HCT116 (cell line): ENCODE data around the gene TLCD3A. TPM values are rescaled to one million over a fixed set of nuclear protein-coding genes. Genes with fewer than 3 reads are reported as not detected.
"Not testable (repeated sequence)": the region's sequence is repeated elsewhere in the genome, so short reads cannot be mapped to it uniquely, and the experiment has no call there.

Experiments
- ATAC-seq: fragments of 200-7000 bp; cut with Tn5 transposase; 2 replicates; pipeline ENCODE4 v1.9.1; 2020; ENCODE audit warnings: mild to moderate bottlenecking, moderate library complexity
- BruUV-seq: library from RNA; stranded (reverse); fragments of 400-500 nt; replicated peaks from 2 replicates; lab custom pipeline; 2021; lab: Mats Ljungman, UMichigan
- CTCF ChIA-PET: fragments of 300-600 bp; sonication (Branson Sonifier 250); formaldehyde crosslinking; loops from one replicate; lab custom pipeline; 2021; ENCODE audit warnings: antibody characterized with exemption; lab: Charles Lee
- POLR2A ChIA-PET: fragments of 300-600, 350-600 bp; sonication (Branson Sonifier 250); formaldehyde crosslinking; loops from one replicate; lab custom pipeline; 2021; ENCODE audit warnings: antibody characterized with exemption; lab: Charles Lee
- RAD21 ChIA-PET, 2 experiments: fragments of 300-600 bp; sonication (Branson Sonifier 250); formaldehyde crosslinking; loops; one replicate each; lab custom pipeline; 2023; ENCODE audit warnings: low total read pairs in 2 of 2; ENCODE audit not compliant: uncharacterized antibody in 2 of 2, unreplicated experiment in 2 of 2, low non-redundant PET in 1 of 2; lab: Charles Lee
- DNase-seq: peaks from one replicate; pipeline ENCODE4 v3.0.0-alpha.2; 2010; ENCODE audit warnings: low read depth, low spot score
- H2AFZ ChIP-seq: fragments of 200-600 bp; shearing (Covaris generic), sonication (generic); 2 replicates; pipeline ENCODE4 v1.6.1; 2017; ENCODE audit warnings: low read depth, mixed run types, mixed read lengths, antibody characterized with exemption, low read length; ENCODE audit not compliant: poor library complexity, severe bottlenecking
- H3K27ac ChIP-seq: 2 replicates; pipeline ENCODE4 v1.5.1; 2012; ENCODE audit warnings: low read depth, low read length
- H3K27me3 ChIP-seq: fragments of 200-600 bp; sonication (generic); 2 replicates; pipeline ENCODE4 v1.6.1; 2016; ENCODE audit warnings: mixed run types, low read length, mixed read lengths; ENCODE audit not compliant: insufficient read depth
- H3K36me3 ChIP-seq, 2 experiments: fragments of 200-500 bp in 1 of 2; fragments of 200-600 bp in 1 of 2; sonication (Bioruptor generic) in 1 of 2; sonication (generic) in 1 of 2; 2 replicates each; pipeline versions ENCODE4 v1.5.1 to v1.6.1; 2014 to 2016; ENCODE audit warnings: low read length in 2 of 2, inconsistent platforms in 1 of 2, mixed read lengths in 1 of 2, mixed run types in 1 of 2; ENCODE audit not compliant: insufficient read depth in 2 of 2, control insufficient read depth in 1 of 2
- H3K4me1 ChIP-seq, 2 experiments: fragments of 200-600 bp in 1 of 2; sonication (generic) in 1 of 2; 2 replicates each; pipeline versions ENCODE4 v1.5.1 to v1.6.1; 2012 to 2017; ENCODE audit warnings: low read length in 2 of 2, inconsistent platforms in 1 of 2, mild to moderate bottlenecking in 1 of 2, mixed read lengths in 1 of 2, mixed run types in 1 of 2, moderate library complexity in 1 of 2; ENCODE audit not compliant: insufficient read depth in 2 of 2, control insufficient read depth in 1 of 2
- H3K4me2 ChIP-seq: fragments of 200-600 bp; sonication (generic); 2 replicates; pipeline ENCODE4 v1.6.1; 2017; ENCODE audit warnings: mixed run types, low read length, mixed read lengths
- H3K4me3 ChIP-seq, 2 experiments: fragments of 200-600 bp in 1 of 2; sonication (generic) in 1 of 2; replicated peaks in 1 of 2; 2 replicates each; pipeline ENCODE4 v1.5.1; 2011 to 2016; ENCODE audit warnings: low read length in 2 of 2, control low read depth in 1 of 2, low read depth in 1 of 2, mild to moderate bottlenecking in 1 of 2, mixed read lengths in 1 of 2, mixed run types in 1 of 2
- H3K79me2 ChIP-seq: fragments of 200-600 bp; sonication (generic); 2 replicates; pipeline ENCODE4 v1.6.1; 2017; ENCODE audit warnings: mild to moderate bottlenecking, mixed run types, low read length, moderate library complexity, mixed read lengths; ENCODE audit not compliant: insufficient read depth
- H3K9ac ChIP-seq: fragments of 200-600 bp; sonication (generic); 2 replicates; pipeline ENCODE4 v1.6.1; 2016; ENCODE audit warnings: low read length, mixed read lengths
- H3K9me2 ChIP-seq: fragments of 200-600 bp; sonication (generic), shearing (Covaris generic); 2 replicates; pipeline ENCODE4 v1.6.1; 2017; ENCODE audit warnings: mixed run types, mild to moderate bottlenecking, moderate library complexity; ENCODE audit not compliant: insufficient read depth
- H3K9me3 ChIP-seq, 2 experiments: fragments of 200-500 bp in 1 of 2; fragments of 200-600 bp in 1 of 2; sonication (Bioruptor generic) in 1 of 2; sonication (generic) in 1 of 2; 2 replicates each; pipeline ENCODE4 v1.6.1; 2014 to 2017; ENCODE audit warnings: low read length in 2 of 2, mixed read lengths in 2 of 2, inconsistent platforms in 1 of 2, low read depth in 1 of 2, mild to moderate bottlenecking in 1 of 2, mixed run types in 1 of 2, moderate library complexity in 1 of 2; ENCODE audit not compliant: control insufficient read depth in 1 of 2, insufficient read depth in 1 of 2
- H4K20me1 ChIP-seq: fragments of 200-600 bp; sonication (generic), shearing (Covaris generic); 2 replicates; pipeline ENCODE4 v1.6.1; 2017; ENCODE audit warnings: mixed run types, mild to moderate bottlenecking, moderate library complexity; ENCODE audit not compliant: insufficient read depth
- JUND ChIP-seq: IDR thresholded peaks from 2 replicates; pipeline ENCODE4 v1.6.1; 2012
- MAX ChIP-seq: IDR thresholded peaks from 2 replicates; pipeline ENCODE4 v1.6.1; 2012
- POLR2A ChIP-seq: IDR thresholded peaks from 2 replicates; pipeline ENCODE4 v1.7.0; 2011; ENCODE audit warnings: borderline replicate concordance; ENCODE audit not compliant: insufficient read depth, insufficient read length; ENCODE audit errors: extremely low read depth
- RAD21 ChIP-seq: IDR thresholded peaks from 2 replicates; pipeline ENCODE4 v1.6.1; 2012; ENCODE audit warnings: low read depth, mild to moderate bottlenecking
- SRF ChIP-seq: IDR thresholded peaks from 2 replicates; pipeline ENCODE4 v1.6.1; 2012; ENCODE audit warnings: low read depth
- TCF7L2 ChIP-seq: IDR thresholded peaks from 2 replicates; pipeline ENCODE4 v1.7.0; 2011; ENCODE audit warnings: borderline replicate concordance, inconsistent platforms; ENCODE audit not compliant: insufficient read depth, insufficient read length; ENCODE audit errors: extremely low read depth
- YY1 ChIP-seq: IDR thresholded peaks from 2 replicates; pipeline ENCODE4 v1.6.1; 2011; ENCODE audit warnings: low read length, low read depth, moderate library complexity, mild to moderate bottlenecking; ENCODE audit not compliant: insufficient replicate concordance; ENCODE audit errors: extremely low read depth
- ZBTB33 ChIP-seq: IDR thresholded peaks from 2 replicates; pipeline ENCODE4 v1.6.1; 2011; ENCODE audit warnings: mild to moderate bottlenecking, low read length, moderate library complexity; ENCODE audit not compliant: insufficient replicate concordance; ENCODE audit errors: extremely low read depth
- ZNF274 ChIP-seq: fragments of 200-500 bp; sonication (Bioruptor generic); IDR thresholded peaks from 2 replicates; pipeline ENCODE4 v1.6.1; 2014; ENCODE audit warnings: mild to moderate bottlenecking, low read depth, low read length, inconsistent platforms
- intact Hi-C: fragments of 100-400 bp; cut with micrococcal nuclease; formaldehyde crosslinking; loops from 2 replicates; pipeline ENCODE4 v1.10.0; 2022
- total RNA-seq: library from RNA; stranded (reverse); gene quantifications from one replicate; pipeline ENCODE4 v1.2.1, GENCODE V29; 2021; ENCODE audit not compliant: unreplicated experiment
- TF ChIP-seq, protein P1 (sequence below), 3 experiments: fragments of 200-600 bp in 1 of 3; sonication (generic) in 1 of 3; IDR thresholded peaks in 2 of 3; conservative IDR thresholded peaks in 1 of 3; 2 replicates each; pipeline ENCODE4 v1.5.1; 2012 to 2017; ENCODE audit warnings: low read depth in 2 of 3, low read length in 2 of 3, antibody characterized with exemption in 1 of 3, borderline replicate concordance in 1 of 3, control low read depth in 1 of 3, mild to moderate bottlenecking in 1 of 3, mixed read lengths in 1 of 3, mixed run types in 1 of 3, moderate library complexity in 1 of 3; ENCODE audit not compliant: insufficient read depth in 1 of 3
- TF ChIP-seq, protein P2 (sequence below): IDR thresholded peaks from 2 replicates; pipeline ENCODE4 v1.6.1; 2012; ENCODE audit warnings: low read depth

TLCD3A gene
- total RNA-seq, 1 experiment from 2014 or later, result 26.0 TPM

DNA sequence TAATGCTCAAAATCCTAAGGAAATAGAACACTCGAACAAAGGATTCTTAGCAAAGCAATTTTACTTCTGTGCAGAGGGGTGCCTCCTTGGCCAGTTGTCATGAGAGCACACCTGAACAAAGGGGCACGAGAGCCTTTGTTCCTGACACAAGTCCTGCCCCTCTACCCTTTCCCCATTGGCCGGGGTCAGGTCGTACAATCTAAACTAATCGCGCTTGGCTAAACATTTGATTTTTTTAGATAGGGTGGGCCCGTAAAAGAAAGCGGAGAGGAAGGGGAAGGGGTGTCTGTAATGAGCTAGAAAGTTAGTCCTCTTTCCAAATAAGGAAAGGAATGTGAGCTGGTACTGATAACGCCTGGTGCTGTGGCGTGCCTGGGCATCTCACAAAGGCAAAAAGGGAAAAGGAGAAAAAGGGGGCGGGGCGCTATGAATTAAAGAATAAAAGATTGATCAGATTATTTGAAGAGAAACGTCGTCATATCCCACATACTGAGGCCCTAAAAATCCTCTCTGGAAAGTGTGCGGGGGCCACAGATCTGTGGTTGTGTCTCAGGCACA is 23.7 kb downstream of the TLCD3A start:
- not testable (repeated sequence) for H3K4me2 ChIP-seq

DNA sequence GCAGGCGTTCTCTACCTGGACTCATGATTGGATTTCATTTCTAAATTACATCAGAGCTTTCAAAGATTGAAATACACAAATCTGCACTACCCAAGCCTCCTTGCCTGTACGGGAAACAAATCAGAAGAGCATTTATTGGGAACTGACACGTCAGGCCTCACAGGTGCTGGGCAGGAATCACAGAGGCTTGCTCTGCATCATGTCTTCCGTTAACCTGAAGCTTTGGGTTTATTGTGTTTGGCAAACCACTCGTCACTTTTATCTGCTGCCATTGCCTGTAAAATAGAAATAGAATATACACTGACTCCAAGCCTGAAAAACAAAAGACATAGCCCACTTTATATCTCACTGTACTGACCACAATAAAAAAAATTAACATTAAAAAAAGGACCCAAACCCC is 27.6 kb downstream of the TLCD3A start:
- no peak overlapping the region for H2AFZ ChIP-seq
- no peak overlapping the region for H3K27ac ChIP-seq
- H3K4me2 ChIP-seq, result no peak overlapping the region
- no peaks in the 10 kb centered on the region for H3K9me3 ChIP-seq
- intact Hi-C loops, result no loop called here
- no peaks in the 10 kb centered on the region for H3K27me3 ChIP-seq
- H3K79me2 ChIP-seq, result no peaks in the 10 kb centered on the region
- DNase-seq (no peak), ATAC-seq (no peak)
- no peaks in the 10 kb centered on the region for H3K4me1 ChIP-seq
- CTCF ChIA-PET, result no interaction called here
- no TSS peak for BruUV-seq
- peaks cover 13 to 21% of the 10 kb centered on the region in 2 experiments; a peak in 3 of 4 replicates for H3K36me3 ChIP-seq
- H3K4me3 ChIP-seq, result no peak overlapping the region
- H3K9ac ChIP-seq, result no peak overlapping the region
- H3K9me2 ChIP-seq, result no peaks in the 10 kb centered on the region
- no peaks in the 10 kb centered on the region for H4K20me1 ChIP-seq
- RAD21 ChIA-PET, result no interaction called here
- POLR2A ChIA-PET, result no interaction called here
- TF ChIP-seq, protein P1, sequence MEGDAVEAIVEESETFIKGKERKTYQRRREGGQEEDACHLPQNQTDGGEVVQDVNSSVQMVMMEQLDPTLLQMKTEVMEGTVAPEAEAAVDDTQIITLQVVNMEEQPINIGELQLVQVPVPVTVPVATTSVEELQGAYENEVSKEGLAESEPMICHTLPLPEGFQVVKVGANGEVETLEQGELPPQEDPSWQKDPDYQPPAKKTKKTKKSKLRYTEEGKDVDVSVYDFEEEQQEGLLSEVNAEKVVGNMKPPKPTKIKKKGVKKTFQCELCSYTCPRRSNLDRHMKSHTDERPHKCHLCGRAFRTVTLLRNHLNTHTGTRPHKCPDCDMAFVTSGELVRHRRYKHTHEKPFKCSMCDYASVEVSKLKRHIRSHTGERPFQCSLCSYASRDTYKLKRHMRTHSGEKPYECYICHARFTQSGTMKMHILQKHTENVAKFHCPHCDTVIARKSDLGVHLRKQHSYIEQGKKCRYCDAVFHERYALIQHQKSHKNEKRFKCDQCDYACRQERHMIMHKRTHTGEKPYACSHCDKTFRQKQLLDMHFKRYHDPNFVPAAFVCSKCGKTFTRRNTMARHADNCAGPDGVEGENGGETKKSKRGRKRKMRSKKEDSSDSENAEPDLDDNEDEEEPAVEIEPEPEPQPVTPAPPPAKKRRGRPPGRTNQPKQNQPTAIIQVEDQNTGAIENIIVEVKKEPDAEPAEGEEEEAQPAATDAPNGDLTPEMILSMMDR (IDR thresholded peaks at IDR 0.05 in 2 of 3, conservative IDR thresholded peaks at IDR 0.05 in 1 of 3; ENCODE audit: borderline replicate concordance in 1 of 3, insufficient read depth in 1 of 3, low read depth in 2 of 3, low read length in 2 of 3), result no peak
- TF ChIP-seq ZNF274 (no peak), YY1 (no peak), RAD21 (no peak), SRF (no peak), POLR2A (no peak), ZBTB33 (no peak), TCF7L2 (no peak), MAX (no peak), JUND (no peak)
- TF ChIP-seq, protein P2, sequence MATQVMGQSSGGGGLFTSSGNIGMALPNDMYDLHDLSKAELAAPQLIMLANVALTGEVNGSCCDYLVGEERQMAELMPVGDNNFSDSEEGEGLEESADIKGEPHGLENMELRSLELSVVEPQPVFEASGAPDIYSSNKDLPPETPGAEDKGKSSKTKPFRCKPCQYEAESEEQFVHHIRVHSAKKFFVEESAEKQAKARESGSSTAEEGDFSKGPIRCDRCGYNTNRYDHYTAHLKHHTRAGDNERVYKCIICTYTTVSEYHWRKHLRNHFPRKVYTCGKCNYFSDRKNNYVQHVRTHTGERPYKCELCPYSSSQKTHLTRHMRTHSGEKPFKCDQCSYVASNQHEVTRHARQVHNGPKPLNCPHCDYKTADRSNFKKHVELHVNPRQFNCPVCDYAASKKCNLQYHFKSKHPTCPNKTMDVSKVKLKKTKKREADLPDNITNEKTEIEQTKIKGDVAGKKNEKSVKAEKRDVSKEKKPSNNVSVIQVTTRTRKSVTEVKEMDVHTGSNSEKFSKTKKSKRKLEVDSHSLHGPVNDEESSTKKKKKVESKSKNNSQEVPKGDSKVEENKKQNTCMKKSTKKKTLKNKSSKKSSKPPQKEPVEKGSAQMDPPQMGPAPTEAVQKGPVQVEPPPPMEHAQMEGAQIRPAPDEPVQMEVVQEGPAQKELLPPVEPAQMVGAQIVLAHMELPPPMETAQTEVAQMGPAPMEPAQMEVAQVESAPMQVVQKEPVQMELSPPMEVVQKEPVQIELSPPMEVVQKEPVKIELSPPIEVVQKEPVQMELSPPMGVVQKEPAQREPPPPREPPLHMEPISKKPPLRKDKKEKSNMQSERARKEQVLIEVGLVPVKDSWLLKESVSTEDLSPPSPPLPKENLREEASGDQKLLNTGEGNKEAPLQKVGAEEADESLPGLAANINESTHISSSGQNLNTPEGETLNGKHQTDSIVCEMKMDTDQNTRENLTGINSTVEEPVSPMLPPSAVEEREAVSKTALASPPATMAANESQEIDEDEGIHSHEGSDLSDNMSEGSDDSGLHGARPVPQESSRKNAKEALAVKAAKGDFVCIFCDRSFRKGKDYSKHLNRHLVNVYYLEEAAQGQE, result no peak

More for the DNA sequence above, 23.7 kb downstream of the TLCD3A start:
- H3K4me1 ChIP-seq, H3K79me2 ChIP-seq, H3K27ac ChIP-seq, ATAC-seq, H4K20me1 ChIP-seq, DNase-seq, H3K9ac ChIP-seq, H3K4me3 ChIP-seq, RAD21 ChIA-PET, BruUV-seq, CTCF ChIA-PET, H3K27me3 ChIP-seq, intact Hi-C loops, H3K9me3 ChIP-seq, H3K36me3 ChIP-seq, POLR2A ChIA-PET, H2AFZ ChIP-seq, H3K9me2 ChIP-seq: not testable (repeated sequence)
